Endodermal cell (in vitro differentiated cells): ENCODE measurements around the gene RFWD3. TPM values are rescaled to one million over a fixed set of nuclear protein-coding genes. Genes with fewer than 3 reads are reported as not detected.

ENCODE experiments used
- DNase-seq: peaks from one replicate; pipeline ENCODE4 v3.0.0-alpha.2; 2017
- H3K27ac ChIP-seq: 2 replicates; pipeline ENCODE4 v1.5.1; 2013; ENCODE audit warnings: mild to moderate bottlenecking, low read depth, low read length, moderate library complexity
- H3K27me3 ChIP-seq: 2 replicates; pipeline ENCODE4 v1.6.1; 2013; ENCODE audit warnings: mild to moderate bottlenecking, low read length, moderate library complexity; ENCODE audit not compliant: insufficient read depth, control insufficient read depth, poor library complexity, severe bottlenecking
- H3K36me3 ChIP-seq: 2 replicates; pipeline ENCODE4 v1.7.0; 2013; ENCODE audit warnings: mild to moderate bottlenecking, low read length, moderate library complexity; ENCODE audit not compliant: control insufficient read depth, insufficient read depth
- H3K4me1 ChIP-seq: one replicate; pipeline ENCODE4 v1.7.0; 2013; ENCODE audit warnings: low read length; ENCODE audit not compliant: control insufficient read depth, insufficient read depth
- H3K4me3 ChIP-seq: 2 replicates; pipeline ENCODE4 v1.5.1; 2013; ENCODE audit warnings: mild to moderate bottlenecking, low read length, moderate library complexity
- H3K9ac ChIP-seq: 2 replicates; pipeline ENCODE4 v1.6.1; 2013; ENCODE audit warnings: mild to moderate bottlenecking, low read length, moderate library complexity; ENCODE audit not compliant: poor library complexity, severe bottlenecking; ENCODE audit errors: extremely low read depth
- H3K9me3 ChIP-seq: 2 replicates; pipeline ENCODE4 v1.6.1; 2013; ENCODE audit warnings: mild to moderate bottlenecking, low read length, moderate library complexity; ENCODE audit not compliant: control insufficient read depth
- H3K27ac Mint-ChIP-seq: 2 replicates; pipeline ENCODE4 v1.8.0; 2020; ENCODE audit warnings: mixed read lengths
- H3K27me3 Mint-ChIP-seq: 2 replicates; pipeline ENCODE4 v1.8.0; 2021; ENCODE audit warnings: mild to moderate bottlenecking, mixed read lengths; ENCODE audit not compliant: insufficient read depth
- H3K36me3 Mint-ChIP-seq: 2 replicates; pipeline ENCODE4 v1.8.0; 2020; ENCODE audit warnings: low read depth, mixed read lengths
- H3K4me1 Mint-ChIP-seq: 2 replicates; pipeline ENCODE4 v1.8.0; 2020; ENCODE audit warnings: mixed read lengths
- H3K4me3 Mint-ChIP-seq: 2 replicates; pipeline ENCODE4 v1.8.0; 2020; ENCODE audit warnings: mild to moderate bottlenecking, moderate library complexity, mixed read lengths
- H3K9me3 Mint-ChIP-seq: 2 replicates; pipeline ENCODE4 v1.8.0; 2020; ENCODE audit warnings: mild to moderate bottlenecking, mixed read lengths
- WGBS, 2 experiments: methylation state at CpG; one replicate each; pipeline versions ENCODE4 v1.1.5 to v1.1.7; 2013; ENCODE audit warnings: missing lambda C conversion rate in 2 of 2, mixed read lengths in 1 of 2; ENCODE audit not compliant: insufficient coverage in 1 of 2, insufficient read length in 1 of 2; 5-methylcytosine and 5-hydroxymethylcytosine counted together
- total RNA-seq, 2 donors: library from RNA; stranded (reverse); fragmentation: NEBNext Ultra II Directional in 1 of 2; extraction: Animal tissue kit (Norgen Biotek cat#: 25700) in 1 of 2; gene quantifications; 2 replicates in 1 of 2; 3 replicates in 1 of 2; pipeline ENCODE4 v1.2.1, GENCODE V29; 2021
- TF ChIP-seq, protein P1 (sequence below): fragments of 200-600 bp; sonication (generic); conservative IDR thresholded peaks from 2 replicates; pipeline ENCODE4 v1.5.0; 2021; ENCODE audit warnings: antibody characterized with exemption, mild to moderate bottlenecking

RFWD3 gene
- total RNA-seq, 2 donors from 2014 or later: 81.7 to 97.7 TPM

DNA sequence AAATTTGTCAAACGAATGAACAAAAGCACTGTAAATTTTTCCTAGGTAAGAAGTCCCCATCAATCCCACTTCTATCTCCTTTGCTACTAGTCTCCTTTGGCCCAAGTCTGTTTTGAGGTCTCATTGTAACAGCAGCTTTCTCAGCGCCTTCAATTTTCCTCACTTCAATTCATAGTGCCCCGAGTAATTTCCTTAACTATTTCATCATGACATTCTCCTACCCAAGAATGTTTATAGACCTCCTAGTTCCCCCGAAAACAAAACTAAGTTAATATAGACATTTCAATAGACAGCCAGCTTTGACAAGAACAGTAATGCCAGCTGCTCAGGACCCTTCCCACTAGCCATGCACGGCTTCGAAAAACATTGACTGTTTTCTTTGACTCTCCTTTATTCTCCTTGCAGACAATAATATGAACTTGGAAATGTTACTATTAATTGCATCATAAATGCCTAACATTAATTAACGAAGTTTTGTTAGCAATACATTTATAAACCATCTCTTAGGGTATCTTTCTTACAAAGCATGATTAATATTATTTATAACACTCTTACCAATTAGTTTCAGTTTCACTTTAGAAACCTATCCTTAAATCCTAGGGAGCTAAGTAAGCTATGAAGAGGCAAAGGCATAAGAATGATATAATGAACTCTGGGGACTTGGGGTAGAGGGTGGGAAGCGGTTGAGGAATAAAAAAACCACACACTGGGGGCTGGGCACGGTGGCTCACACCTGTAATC, 82.6 kb downstream of the RFWD3 start:
- no peaks in the 10 kb centered on the region for H3K36me3 ChIP-seq

DNA sequence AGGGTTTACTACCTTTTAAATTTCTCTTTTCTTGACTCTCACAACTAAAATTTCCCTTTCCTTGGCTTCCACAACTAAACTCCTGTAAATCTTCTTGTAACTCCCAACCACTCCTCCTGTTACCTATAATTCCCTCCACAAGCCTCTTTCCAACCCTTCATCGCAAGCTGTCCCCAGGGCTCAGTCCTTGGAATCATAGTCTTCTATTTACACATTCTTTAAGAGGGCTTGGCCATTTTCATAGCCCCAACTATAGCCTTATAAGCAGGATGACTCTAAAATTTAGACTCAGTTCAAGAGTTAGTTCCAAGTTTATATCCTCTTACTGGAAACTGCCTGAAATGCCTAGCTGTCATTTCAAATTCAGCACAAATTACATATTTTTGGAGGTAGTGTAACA, 83.7 kb downstream of the RFWD3 start:
- peak overlapping the region; percentile 27 for H3K27ac Mint-ChIP-seq
- WGBS, 2 experiments: 100% methylated on average over 1 of the region's 1 CpG

More for the DNA sequence above, 82.6 kb downstream of the RFWD3 start:
- no peak overlapping the region for H3K27ac Mint-ChIP-seq
- no peak overlapping the region for H3K27ac ChIP-seq
- H3K27me3 Mint-ChIP-seq: no peaks in the 10 kb centered on the region
- H3K36me3 Mint-ChIP-seq: peaks cover 6% of the 10 kb centered on the region
- H3K9me3 ChIP-seq: no peaks in the 10 kb centered on the region
- TF ChIP-seq, protein P1, sequence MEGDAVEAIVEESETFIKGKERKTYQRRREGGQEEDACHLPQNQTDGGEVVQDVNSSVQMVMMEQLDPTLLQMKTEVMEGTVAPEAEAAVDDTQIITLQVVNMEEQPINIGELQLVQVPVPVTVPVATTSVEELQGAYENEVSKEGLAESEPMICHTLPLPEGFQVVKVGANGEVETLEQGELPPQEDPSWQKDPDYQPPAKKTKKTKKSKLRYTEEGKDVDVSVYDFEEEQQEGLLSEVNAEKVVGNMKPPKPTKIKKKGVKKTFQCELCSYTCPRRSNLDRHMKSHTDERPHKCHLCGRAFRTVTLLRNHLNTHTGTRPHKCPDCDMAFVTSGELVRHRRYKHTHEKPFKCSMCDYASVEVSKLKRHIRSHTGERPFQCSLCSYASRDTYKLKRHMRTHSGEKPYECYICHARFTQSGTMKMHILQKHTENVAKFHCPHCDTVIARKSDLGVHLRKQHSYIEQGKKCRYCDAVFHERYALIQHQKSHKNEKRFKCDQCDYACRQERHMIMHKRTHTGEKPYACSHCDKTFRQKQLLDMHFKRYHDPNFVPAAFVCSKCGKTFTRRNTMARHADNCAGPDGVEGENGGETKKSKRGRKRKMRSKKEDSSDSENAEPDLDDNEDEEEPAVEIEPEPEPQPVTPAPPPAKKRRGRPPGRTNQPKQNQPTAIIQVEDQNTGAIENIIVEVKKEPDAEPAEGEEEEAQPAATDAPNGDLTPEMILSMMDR: no peak
- H3K4me1 ChIP-seq: no peaks in the 10 kb centered on the region
- H3K9me3 Mint-ChIP-seq: no peaks in the 10 kb centered on the region
- H3K27me3 ChIP-seq: no peaks in the 10 kb centered on the region
- WGBS, 2 experiments: 86 to 87% methylated on average over 5 to 9 of the region's 9 CpGs
- H3K4me3 ChIP-seq: no peak overlapping the region
- H3K4me1 Mint-ChIP-seq: peaks cover 8% of the 10 kb centered on the region
- H3K4me3 Mint-ChIP-seq: no peak overlapping the region
- DNase-seq: no peak
- H3K9ac ChIP-seq: no peak overlapping the region

DNA sequence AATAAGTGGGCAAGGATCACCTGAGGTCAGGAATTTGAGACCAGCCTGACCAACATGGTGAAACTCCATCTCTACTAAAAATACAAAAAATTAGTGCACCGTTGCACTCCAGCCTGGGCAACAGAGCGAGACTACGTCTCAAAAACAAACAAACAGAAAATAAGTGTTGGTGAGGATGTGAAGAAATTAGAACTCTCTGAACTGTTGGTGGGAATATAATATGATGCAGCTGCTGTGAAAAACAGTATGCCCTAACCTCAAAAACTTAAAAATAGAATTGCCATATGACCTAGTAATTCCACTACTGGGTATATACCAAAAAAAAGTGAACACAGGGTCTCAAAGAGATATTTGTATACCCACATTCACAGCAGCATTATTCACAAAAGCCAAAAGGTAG, 85.8 kb downstream of the RFWD3 start:
- Mint-ChIP-seq H3K4me1 (no peaks in the 10 kb centered on the region), H3K27ac (no peak overlapping the region), H3K27me3 (no peaks in the 10 kb centered on the region), H3K9me3 (no peaks in the 10 kb centered on the region), H3K4me3 (no peak overlapping the region), H3K36me3 (peaks cover 6% of the 10 kb centered on the region)
- Histone ChIP-seq H3K4me3 (no peak overlapping the region), H3K36me3 (no peaks in the 10 kb centered on the region), H3K27me3 (no peaks in the 10 kb centered on the region), H3K27ac (no peak overlapping the region), H3K4me1 (no peaks in the 10 kb centered on the region), H3K9ac (no peak overlapping the region), H3K9me3 (no peaks in the 10 kb centered on the region)
- no peak for DNase-seq
- WGBS, 2 experiments: 81 to 93% methylated on average over 3 of the region's 3 CpGs
- TF ChIP-seq, protein P1: no peak

More for the DNA sequence above, 83.7 kb downstream of the RFWD3 start:
- Histone ChIP-seq H3K4me3 (no peak overlapping the region), H3K9ac (no peak overlapping the region), H3K36me3 (no peaks in the 10 kb centered on the region), H3K27ac (no peak overlapping the region), H3K9me3 (no peaks in the 10 kb centered on the region), H3K4me1 (no peaks in the 10 kb centered on the region), H3K27me3 (no peaks in the 10 kb centered on the region)
- H3K4me1 Mint-ChIP-seq: peaks cover 7% of the 10 kb centered on the region
- no peaks in the 10 kb centered on the region for H3K9me3 Mint-ChIP-seq
- H3K27me3 Mint-ChIP-seq: no peaks in the 10 kb centered on the region
- no peak overlapping the region for H3K4me3 Mint-ChIP-seq
- H3K36me3 Mint-ChIP-seq: peaks cover 6% of the 10 kb centered on the region
- no peak for DNase-seq
- TF ChIP-seq, protein P1: no peak
